Measurements from ENCODE around the gene ZNF783.
A peak's percentile ranks its signal among the peaks of the same experiment; 100 is the strongest.
"Not testable (repeated sequence)": the region's sequence is repeated elsewhere in the genome, so short reads cannot be mapped to it uniquely, and the experiment has no call there.

The ZNF783 gene

GRCh38 chr7:149225106-149225505 lies 36.9 kb upstream of the ZNF783 start:
- no peak overlapping the region for H3K9ac ChIP-seq
- no peak overlapping the region for H3K4me3 ChIP-seq
- H3K36me3 ChIP-seq: peaks cover 71% of the 10 kb centered on the region
- no peaks in the 10 kb centered on the region for H3K27me3 ChIP-seq
- no peaks in the 10 kb centered on the region for H3K9me3 ChIP-seq
- TF ChIP-seq Cebpa-rat (IDR thresholded peaks at IDR 0.05): no peak
- no peak overlapping the region for H3K4me2 ChIP-seq
- H3K27ac ChIP-seq: no peak overlapping the region
- peaks cover 25% of the 10 kb centered on the region for H4K20me1 ChIP-seq
- H3K4me1 ChIP-seq: peaks cover 11% of the 10 kb centered on the region

GRCh38 chr7:149225656-149226055 lies 36.3 kb upstream of the ZNF783 start:
- H3K27me3 ChIP-seq: no peaks in the 10 kb centered on the region
- H3K9me3 ChIP-seq: no peaks in the 10 kb centered on the region
- H3K4me1 ChIP-seq: peaks cover 11% of the 10 kb centered on the region
- H3K9ac ChIP-seq: no peak overlapping the region
- peaks cover 66% of the 10 kb centered on the region for H3K36me3 ChIP-seq
- peaks cover 25% of the 10 kb centered on the region for H4K20me1 ChIP-seq
- no peak for TF ChIP-seq Cebpa-rat (IDR thresholded peaks at IDR 0.05)
- H3K4me2 ChIP-seq: no peak overlapping the region
- H3K4me3 ChIP-seq: no peak overlapping the region
- H3K27ac ChIP-seq: no peak overlapping the region

GRCh38 chr7:149226366-149226765 lies 35.6 kb upstream of the ZNF783 start:
- H3K4me2 ChIP-seq: not testable (repeated sequence)
- H4K20me1 ChIP-seq: peaks cover 20% of the 10 kb centered on the region

DNA sequence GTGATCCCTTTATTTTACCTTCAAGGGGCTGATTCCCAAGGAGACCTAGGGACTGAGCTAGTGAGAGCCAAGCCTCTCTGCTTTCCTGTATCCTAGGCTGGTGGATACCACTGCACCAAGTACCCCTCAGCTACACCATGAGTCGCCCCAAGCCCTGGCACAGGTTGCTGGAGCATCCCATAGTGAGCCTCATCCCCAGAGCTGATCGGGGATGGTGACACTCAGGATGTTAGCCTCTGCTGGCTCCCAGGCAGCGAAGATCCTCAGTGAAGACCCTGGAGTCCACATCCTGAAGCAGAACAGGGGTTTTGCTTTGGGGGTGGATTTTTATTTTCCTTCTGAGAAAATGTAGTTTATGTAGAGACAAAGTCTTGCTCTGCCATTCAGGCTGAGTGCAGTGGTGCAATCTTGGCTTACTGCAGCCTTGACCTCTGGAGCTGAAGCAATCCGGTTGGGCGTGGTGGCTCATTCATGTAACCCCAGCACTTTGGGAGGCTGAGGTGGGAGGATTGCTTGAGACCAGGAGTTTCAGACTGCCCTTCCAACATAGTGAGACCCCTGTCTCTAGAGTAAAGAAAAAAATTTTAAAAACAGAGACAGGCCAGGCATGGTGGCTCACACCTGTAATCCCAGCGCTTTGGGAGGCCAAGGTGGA lies 35.0 kb upstream of the ZNF783 start:
- H4K20me1 ChIP-seq: peaks cover 16% of the 10 kb centered on the region
- no peak overlapping the region for H3K4me3 ChIP-seq
- H3K9ac ChIP-seq: no peak overlapping the region
- peaks cover 11% of the 10 kb centered on the region for H3K4me1 ChIP-seq
- no peaks in the 10 kb centered on the region for H3K27me3 ChIP-seq
- H3K4me2 ChIP-seq: no peak overlapping the region
- peaks cover 54% of the 10 kb centered on the region for H3K36me3 ChIP-seq
- H3K9me3 ChIP-seq: no peaks in the 10 kb centered on the region
- TF ChIP-seq Cebpa-rat (IDR thresholded peaks at IDR 0.05): no peak
- no peak overlapping the region for H3K27ac ChIP-seq

More at GRCh38 chr7:149226366-149226765, 35.6 kb upstream of the ZNF783 start:
- not testable (repeated sequence) for H3K9ac ChIP-seq, H3K9me3 ChIP-seq, H3K27ac ChIP-seq, H3K27me3 ChIP-seq, H3K4me3 ChIP-seq
- H3K4me1 ChIP-seq: peaks cover 11% of the 10 kb centered on the region
- H3K36me3 ChIP-seq: peaks cover 59% of the 10 kb centered on the region

DNA sequence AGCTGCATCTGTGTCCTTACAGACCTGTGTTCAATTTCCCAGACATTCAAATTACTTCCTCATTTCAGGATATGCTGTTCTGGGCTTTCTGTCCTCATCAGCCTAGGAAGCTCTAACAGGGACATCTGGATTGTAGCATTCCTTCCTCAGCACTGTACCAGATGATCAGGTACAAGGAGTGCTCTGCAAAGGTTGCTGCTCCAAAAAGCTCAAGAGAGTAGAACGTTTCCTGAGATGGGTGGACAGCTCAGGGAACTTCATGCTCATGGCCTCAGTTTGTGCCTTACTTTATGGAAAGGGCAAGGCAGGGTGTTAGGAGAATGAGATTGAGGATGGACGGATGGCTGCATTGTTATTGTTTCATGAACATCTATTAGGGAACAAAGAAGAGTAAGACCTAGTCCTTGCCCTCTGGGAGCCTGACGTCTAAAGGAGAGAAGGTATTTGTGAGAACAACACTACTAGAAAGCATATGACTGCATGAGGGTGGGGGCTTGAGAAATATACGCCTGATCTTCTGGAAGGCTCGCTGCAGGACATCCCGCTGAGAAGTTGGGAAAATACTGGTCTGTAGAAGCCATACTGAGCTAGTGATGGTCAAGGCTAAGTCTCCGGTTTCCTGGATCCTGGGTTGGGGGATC lies 33.0 kb upstream of the ZNF783 start:
- H3K4me2 ChIP-seq: peak overlapping the region; percentile 39; the same call in 1 of the 2 replicates
- H3K27me3 ChIP-seq: no peaks in the 10 kb centered on the region
- H3K36me3 ChIP-seq: peaks cover 36% of the 10 kb centered on the region
- H4K20me1 ChIP-seq: peaks cover 16% of the 10 kb centered on the region
- H3K9ac ChIP-seq: no peak overlapping the region
- no peaks in the 10 kb centered on the region for H3K9me3 ChIP-seq
- H3K4me3 ChIP-seq: no peak overlapping the region
- H3K4me1 ChIP-seq: peaks cover 11% of the 10 kb centered on the region
- no peak for TF ChIP-seq Cebpa-rat (IDR thresholded peaks at IDR 0.05)
- no peak overlapping the region for H3K27ac ChIP-seq

GRCh38 chr7:149229526-149229925 lies 32.5 kb upstream of the ZNF783 start:
- Histone ChIP-seq H3K4me3 (no peak overlapping the region), H3K9ac (no peak overlapping the region), H3K4me1 (peaks cover 11% of the 10 kb centered on the region), H4K20me1 (peaks cover 15% of the 10 kb centered on the region), H3K4me2 (peak overlapping the region; percentile 39; the same call in 1 of the 2 replicates), H3K27me3 (no peaks in the 10 kb centered on the region), H3K9me3 (no peaks in the 10 kb centered on the region), H3K27ac (no peak overlapping the region), H3K36me3 (peaks cover 30% of the 10 kb centered on the region)
- no peak for TF ChIP-seq Cebpa-rat (IDR thresholded peaks at IDR 0.05)

DNA sequence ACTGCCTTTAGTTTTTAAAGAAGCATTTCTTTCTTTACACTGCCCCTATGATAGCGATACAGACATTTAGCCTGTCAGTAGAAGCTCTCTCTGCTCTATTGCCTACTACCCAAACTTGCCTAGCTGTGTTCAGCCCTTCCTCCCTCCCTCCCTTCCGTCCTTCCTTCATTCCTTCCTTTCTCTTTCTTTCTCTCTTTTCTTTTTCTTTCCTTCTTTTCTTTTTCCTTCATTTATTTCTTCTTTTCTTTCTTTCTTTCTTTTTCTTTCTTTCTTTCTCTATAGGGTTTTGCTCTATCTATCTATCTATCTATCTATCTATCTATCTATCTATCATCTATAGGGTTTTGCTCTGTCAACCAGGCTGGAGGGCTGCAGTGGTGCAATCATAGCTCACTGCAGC lies 29.6 kb upstream of the ZNF783 start:
- Histone ChIP-seq H3K4me2 (no peak overlapping the region), H3K9me3 (no peaks in the 10 kb centered on the region; the same call in 1 of the 2 replicates), H3K27ac (no peak overlapping the region), H3K4me1 (peaks cover 11% of the 10 kb centered on the region), H3K36me3 (peaks cover 2% of the 10 kb centered on the region; the same call in 1 of the 2 replicates), H3K9ac (no peak overlapping the region), H4K20me1 (no peaks in the 10 kb centered on the region), H3K27me3 (no peaks in the 10 kb centered on the region), H3K4me3 (no peak overlapping the region)
- TF ChIP-seq Cebpa-rat (IDR thresholded peaks at IDR 0.05): no peak

- not testable (repeated sequence) for H3K36me3 ChIP-seq, H3K27ac ChIP-seq, H3K4me3 ChIP-seq, H3K9ac ChIP-seq, H3K4me2 ChIP-seq, H3K27me3 ChIP-seq, H4K20me1 ChIP-seq, H3K9me3 ChIP-seq
- peaks cover 14% of the 10 kb centered on the region for H3K4me1 ChIP-seq
Observed at GRCh38 chr7:149233655-149234204, 28.3 kb upstream of the ZNF783 start.

DNA sequence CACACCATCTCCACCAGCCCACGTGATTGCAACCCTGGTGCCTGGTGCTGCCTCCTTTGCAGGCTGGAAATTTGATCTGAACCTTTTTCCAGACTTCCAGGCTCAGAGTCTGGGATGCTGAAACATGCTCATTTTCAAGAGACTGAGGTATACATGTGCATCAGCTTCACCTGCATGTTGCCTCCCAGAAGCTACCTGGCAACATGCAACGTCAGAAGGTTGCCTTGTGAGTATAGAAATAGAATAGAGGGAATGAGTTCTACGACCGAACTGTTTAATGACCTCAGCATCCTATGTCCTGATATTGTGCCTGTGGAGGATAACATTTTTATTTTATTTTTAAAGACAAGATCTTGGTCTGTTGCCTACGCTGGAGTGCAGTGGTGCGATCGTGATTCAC lies 24.5 kb upstream of the ZNF783 start:
- H3K36me3 ChIP-seq: peaks cover 10% of the 10 kb centered on the region
- no peak for TF ChIP-seq Cebpa-rat (IDR thresholded peaks at IDR 0.05)
- H3K9ac ChIP-seq: no peak overlapping the region
- H3K4me3 ChIP-seq: no peak overlapping the region
- peaks cover 14% of the 10 kb centered on the region; the same call in 1 of the 2 replicates for H4K20me1 ChIP-seq
- H3K4me1 ChIP-seq: peaks cover 18% of the 10 kb centered on the region
- no peak overlapping the region for H3K27ac ChIP-seq
- H3K27me3 ChIP-seq: no peaks in the 10 kb centered on the region
- H3K4me2 ChIP-seq: no peak overlapping the region
- peaks cover 11% of the 10 kb centered on the region for H3K9me3 ChIP-seq

GRCh38 chr7:149238051-149238450 lies 23.9 kb upstream of the ZNF783 start:
- H3K4me3 ChIP-seq: no peak overlapping the region
- H3K9ac ChIP-seq: no peak overlapping the region
- H3K4me1 ChIP-seq: peaks cover 18% of the 10 kb centered on the region
- no peak overlapping the region for H3K27ac ChIP-seq
- H3K4me2 ChIP-seq: no peak overlapping the region
- TF ChIP-seq Cebpa-rat (IDR thresholded peaks at IDR 0.05): no peak
- peaks cover 14% of the 10 kb centered on the region; the same call in 1 of the 2 replicates for H4K20me1 ChIP-seq
- no peaks in the 10 kb centered on the region for H3K27me3 ChIP-seq
- peaks cover 13% of the 10 kb centered on the region for H3K36me3 ChIP-seq
- peaks cover 17% of the 10 kb centered on the region for H3K9me3 ChIP-seq
